ENCODE measurements around the gene TAPT1. TPM values are rescaled to one million over a fixed set of nuclear protein-coding genes. Genes with fewer than 3 reads are reported as not detected.

TAPT1 gene
- total and polyA plus RNA-seq, 2 donors (not counting 3 experiments of a cell fraction or from before 2014, with no cell fraction given) = 6.9 to 17.5 TPM

DNA sequence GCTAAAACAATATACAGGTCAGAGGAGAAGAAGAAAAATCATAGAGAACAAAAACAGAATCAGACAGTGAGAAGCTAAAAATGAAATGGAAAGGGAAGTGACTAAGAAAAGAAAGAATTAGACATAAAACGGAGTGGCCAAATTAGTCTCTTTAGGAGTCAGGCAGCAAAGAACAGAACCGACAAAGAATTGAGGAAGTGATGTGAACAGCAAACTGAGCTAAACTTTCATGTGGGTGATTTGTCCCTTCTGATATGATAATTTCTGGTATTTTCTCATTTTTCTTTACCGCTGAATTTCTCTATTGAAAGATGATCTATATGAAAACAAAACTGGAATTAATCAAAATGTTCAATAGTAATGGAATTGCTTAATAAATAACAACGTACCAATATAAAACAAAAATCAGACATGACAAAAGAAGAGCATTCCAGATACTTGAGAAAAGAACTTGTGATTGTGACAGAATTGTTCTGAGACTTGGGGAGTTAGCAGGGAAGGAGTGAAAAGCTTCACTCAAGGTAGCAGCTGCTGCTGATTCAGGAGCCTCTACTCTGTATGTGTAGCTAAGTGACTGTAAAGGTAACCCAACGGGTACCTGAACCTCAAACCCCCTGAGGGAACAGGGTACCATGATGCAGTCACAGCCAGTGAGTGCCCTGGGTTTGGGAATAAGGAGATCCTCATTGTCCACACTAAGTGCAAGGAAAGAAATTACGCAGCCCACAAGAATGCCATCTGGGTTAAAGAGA lies 8.8 kb downstream of the TAPT1 start:
- Histone ChIP-seq H2AFZ (ENCODE audit: low read depth, low read length) (no peak overlapping the region), H3K4me3 (replicated peaks in 1 of 3; ENCODE audit: insufficient read depth in 1 of 3, low read depth in 1 of 3, low read length in 3 of 3) (no peak overlapping the region), H3K9ac (replicated peaks; ENCODE audit: extremely low read depth, insufficient read depth, low read length) (no peak overlapping the region), H3K27ac (ENCODE audit: insufficient read depth, low read depth, low read length) (no peak overlapping the region), H3K9me1 (replicated peaks; ENCODE audit: control insufficient read depth, extremely low read depth, insufficient read depth, low read length) (no peaks in the 10 kb centered on the region), H3K79me2 (ENCODE audit: control insufficient read depth, insufficient read depth, low read length) (peaks cover 6% of the 10 kb centered on the region), H3K4me2 (ENCODE audit: insufficient read depth, low read length) (no peak overlapping the region), H3K36me3 (ENCODE audit: control insufficient read depth in 2 of 2, extremely low read depth in 1 of 2, insufficient read depth in 2 of 2, low read length in 2 of 2) (no peaks in the 10 kb centered on the region), H4K20me1 (replicated peaks; ENCODE audit: control insufficient read depth, extremely low read depth, insufficient read depth, low read length) (no peaks in the 10 kb centered on the region), H3K9me3 (replicated peaks; ENCODE audit: control insufficient read depth, insufficient read depth, low read length) (no peaks in the 10 kb centered on the region), H3K4me1 (ENCODE audit: control insufficient read depth, extremely low read depth, insufficient read depth, low read length) (no peaks in the 10 kb centered on the region), H3K27me3 (ENCODE audit: control insufficient read depth in 2 of 2, insufficient read depth in 2 of 2, low read length in 2 of 2) (no peaks in the 10 kb centered on the region)
- CTCF ChIA-PET = interaction anchor here (0.8 to 5.0 kb wide), 6 partner anchors 9 to 738 kb away, joined by 3 to 23 read pairs (median 4); no protein-coding TSS in a partner anchor
- dilution Hi-C loops (cut with MboI; ENCODE audit: extremely low pct_ligation_motif_present, low sequenced_read_pairs) (no loop called here), intact Hi-C loops (cut with micrococcal nuclease) (no loop called here)
- POLR2A ChIA-PET = no interaction called here
- BruUV-seq (replicated peaks) = no TSS peak
- TF ChIP-seq FOS (IDR thresholded peaks at IDR 0.05; ENCODE audit: borderline replicate concordance, insufficient read depth, low read length) (no peak), MYC (IDR thresholded peaks at IDR 0.05; ENCODE audit: low read depth, low read length) (no peak), JUN (IDR thresholded peaks at IDR 0.05; ENCODE audit: borderline replicate concordance, insufficient read depth, insufficient read length, low read depth) (no peak), POLR2AphosphoS5 (IDR thresholded peaks at IDR 0.05; ENCODE audit: insufficient read depth, low read depth, low read length) (no peak), GATA2 (IDR thresholded peaks at IDR 0.05; ENCODE audit: insufficient read depth, insufficient read length, low read depth, low read length) (no peak), EZH2 (IDR thresholded peaks at IDR 0.05; ENCODE audit: borderline replicate concordance, low read depth, low read length, severe bottlenecking) (no peak), POLR2A (IDR thresholded peaks at IDR 0.05; ENCODE audit: low read depth, low read length) (no peak)
- TF ChIP-seq, protein P1, sequence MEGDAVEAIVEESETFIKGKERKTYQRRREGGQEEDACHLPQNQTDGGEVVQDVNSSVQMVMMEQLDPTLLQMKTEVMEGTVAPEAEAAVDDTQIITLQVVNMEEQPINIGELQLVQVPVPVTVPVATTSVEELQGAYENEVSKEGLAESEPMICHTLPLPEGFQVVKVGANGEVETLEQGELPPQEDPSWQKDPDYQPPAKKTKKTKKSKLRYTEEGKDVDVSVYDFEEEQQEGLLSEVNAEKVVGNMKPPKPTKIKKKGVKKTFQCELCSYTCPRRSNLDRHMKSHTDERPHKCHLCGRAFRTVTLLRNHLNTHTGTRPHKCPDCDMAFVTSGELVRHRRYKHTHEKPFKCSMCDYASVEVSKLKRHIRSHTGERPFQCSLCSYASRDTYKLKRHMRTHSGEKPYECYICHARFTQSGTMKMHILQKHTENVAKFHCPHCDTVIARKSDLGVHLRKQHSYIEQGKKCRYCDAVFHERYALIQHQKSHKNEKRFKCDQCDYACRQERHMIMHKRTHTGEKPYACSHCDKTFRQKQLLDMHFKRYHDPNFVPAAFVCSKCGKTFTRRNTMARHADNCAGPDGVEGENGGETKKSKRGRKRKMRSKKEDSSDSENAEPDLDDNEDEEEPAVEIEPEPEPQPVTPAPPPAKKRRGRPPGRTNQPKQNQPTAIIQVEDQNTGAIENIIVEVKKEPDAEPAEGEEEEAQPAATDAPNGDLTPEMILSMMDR (IDR thresholded peaks at IDR 0.05; ENCODE audit: extremely low read depth in 1 of 2, insufficient read depth in 1 of 2, low read depth in 1 of 2, low read length in 2 of 2) = no peak
- TF ChIP-seq, protein P2, sequence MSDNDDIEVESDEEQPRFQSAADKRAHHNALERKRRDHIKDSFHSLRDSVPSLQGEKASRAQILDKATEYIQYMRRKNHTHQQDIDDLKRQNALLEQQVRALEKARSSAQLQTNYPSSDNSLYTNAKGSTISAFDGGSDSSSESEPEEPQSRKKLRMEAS (IDR thresholded peaks at IDR 0.05; ENCODE audit: insufficient read depth, insufficient read length) = no peak
- FAIRE-seq = peak; percentile 40
- no peak for DNase-seq (ENCODE audit: low read depth, low spot score)
